Suppressor macrophage (primary cell): Measurements from ENCODE around the gene SLX4IP.
A peak's percentile ranks its signal among the peaks of the same experiment; 100 is the strongest.

ENCODE experiments used
- DNase-seq, 4 experiments: peaks; one replicate each; pipeline ENCODE4 v3.0.0-alpha.2; 2020 to 2022

SLX4IP gene

DNA sequence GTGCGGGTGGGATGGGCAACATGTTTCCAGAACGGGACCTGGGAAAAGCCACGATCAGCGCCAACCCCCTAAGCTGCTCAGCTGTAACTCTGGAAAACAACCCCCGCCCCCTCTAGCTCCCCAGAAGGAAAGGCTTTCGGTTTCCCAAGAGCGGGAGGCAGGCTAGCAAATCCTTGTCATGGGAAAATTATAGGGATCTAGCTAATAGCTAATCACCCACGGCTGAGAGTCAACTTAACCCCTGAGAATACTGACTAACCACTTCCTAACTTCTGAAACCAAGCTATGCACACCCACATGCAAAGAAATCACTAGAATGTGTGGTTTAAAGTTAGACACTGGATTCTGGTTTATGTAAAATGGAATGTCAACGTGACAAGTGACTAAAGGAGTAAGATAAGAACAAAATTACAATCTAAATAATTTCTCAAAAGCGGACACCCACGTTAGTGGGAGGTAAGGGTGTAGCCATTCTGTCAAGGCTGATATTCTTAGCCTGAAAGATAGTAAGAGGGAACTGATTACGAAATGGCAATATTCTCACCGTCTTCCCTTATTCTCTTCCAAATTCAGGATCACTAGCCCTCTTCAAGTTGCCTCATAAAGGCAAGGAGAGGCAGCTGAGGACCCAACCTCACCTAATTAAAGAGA, 218.6 kb downstream of the SLX4IP start:
- peak in 2 of 4 experiments; percentile 11 to 17 for DNase-seq

GRCh38 chr20:10654250-10654610, 219.1 kb downstream of the SLX4IP start:
- no peak for DNase-seq

DNA sequence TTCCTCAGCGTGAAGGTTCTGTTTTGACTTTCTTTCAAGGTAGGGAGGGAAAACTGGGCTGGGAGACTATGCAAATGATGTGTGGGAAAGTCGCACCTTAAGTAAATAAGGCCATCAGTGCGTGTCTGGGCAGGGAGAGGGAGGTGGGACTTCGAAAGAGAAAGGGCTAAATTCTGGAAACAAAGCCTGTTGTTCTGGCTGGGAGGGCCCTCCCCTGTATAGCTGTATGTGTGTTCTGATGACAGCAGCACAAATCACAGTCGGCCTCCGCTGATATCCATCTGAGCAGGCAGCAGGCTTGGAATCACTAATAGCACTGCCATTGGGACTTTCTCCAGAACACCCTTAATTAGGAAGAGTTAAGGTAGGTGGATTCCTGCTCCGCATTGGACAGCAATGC, 219.5 kb downstream of the SLX4IP start:
- no peak for DNase-seq

DNA sequence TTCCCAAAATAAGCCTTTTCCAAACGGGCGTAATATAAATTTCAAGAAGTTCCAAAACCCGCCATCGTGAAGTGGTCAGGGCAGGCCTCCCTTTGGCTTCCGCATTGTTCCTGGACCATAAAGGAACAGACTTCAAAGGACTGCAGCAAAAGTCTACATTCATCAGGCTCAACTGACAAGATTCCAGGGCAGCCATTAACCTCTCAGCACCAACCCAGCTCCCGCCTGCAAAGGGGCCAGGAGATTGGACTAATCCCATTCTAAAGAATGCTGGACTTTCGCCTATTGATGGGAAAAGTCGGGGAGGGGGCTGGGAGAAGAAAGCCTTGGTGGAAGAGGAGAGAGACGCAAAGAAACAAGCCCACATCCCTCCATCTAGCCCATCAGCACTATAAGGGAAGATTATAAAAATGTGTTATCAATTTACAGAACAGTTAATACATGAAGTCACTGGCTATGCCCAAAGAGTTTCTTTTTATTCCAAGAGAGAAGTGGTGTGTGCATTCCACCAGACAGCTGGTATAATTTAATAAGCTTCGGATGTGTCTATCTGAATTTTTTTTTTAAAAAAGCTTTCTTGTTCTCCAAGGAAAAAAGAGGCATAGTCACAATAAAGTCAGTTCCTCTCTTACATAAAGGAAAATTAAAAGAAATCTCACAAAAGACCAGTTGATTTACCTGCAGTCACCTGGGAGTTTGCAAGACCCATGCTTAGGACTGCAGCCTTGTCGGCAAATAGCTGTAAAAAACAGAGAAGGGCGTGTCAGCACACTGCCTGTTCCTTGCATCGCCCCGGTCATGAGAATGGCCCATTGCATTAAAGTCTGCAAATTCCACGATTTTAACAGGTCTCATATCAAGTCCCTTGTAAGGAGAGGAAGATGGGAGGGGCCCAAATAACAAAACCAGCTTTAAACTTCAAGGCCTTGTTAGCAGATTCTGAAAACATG, 220.9 kb downstream of the SLX4IP start:
- no peak for DNase-seq

DNA sequence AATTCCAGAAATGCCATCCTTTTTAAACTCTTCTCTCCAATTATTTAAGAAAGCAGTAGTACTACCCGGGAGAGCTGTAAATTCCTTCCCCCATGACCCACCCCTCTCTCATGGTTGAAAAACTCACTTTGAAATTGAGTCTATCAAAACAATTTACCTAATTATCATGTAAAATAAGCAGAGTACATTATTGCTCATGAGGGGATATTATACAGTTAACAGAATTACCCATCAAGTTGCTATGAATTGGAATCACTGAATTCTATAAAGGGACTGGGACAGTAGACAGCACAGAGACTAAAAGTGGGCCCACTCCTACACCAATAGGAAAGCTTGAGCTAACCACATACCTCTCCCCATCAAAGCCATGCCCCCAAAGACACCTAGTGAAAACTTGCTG, 222.3 kb downstream of the SLX4IP start:
- DNase-seq, result no peak

GRCh38 chr20:10658051-10658823, 223.1 kb downstream of the SLX4IP start:
- DNase-seq, result no peak

DNA sequence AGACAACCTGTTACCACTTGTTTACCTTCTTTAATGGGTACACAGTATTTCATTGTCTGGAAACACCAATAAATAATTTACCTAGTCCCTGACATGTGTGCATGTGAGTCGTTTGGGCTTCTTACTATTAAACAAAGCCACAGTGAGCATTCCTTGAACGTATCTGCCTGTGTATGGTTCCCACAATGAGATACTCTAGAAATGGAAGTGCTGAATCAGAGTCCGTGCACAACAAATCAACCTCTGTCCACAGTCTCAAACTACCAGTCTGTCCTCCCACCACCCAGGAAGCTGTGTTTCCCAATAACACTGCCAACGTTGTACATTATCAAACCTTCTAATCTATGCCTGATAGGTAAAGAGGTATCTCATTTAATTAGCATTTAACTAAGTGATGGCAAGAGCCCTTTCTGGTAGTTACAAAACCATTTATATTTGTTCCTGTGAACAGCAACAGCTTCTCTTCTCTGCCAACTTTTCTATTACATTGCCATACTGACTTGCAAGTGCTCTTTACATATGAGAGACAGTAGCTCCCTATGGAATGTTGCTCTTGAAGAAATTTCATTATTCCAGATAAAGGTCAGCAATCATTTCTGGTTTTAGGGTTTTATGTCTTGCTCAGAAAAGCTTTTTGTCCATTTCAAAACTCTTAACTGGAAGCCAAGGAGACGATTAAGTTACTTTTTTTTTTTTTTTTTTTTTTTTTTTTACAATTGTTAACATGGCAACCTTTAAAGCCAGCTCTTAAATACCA, 223.9 kb downstream of the SLX4IP start:
- no peak for DNase-seq

DNA sequence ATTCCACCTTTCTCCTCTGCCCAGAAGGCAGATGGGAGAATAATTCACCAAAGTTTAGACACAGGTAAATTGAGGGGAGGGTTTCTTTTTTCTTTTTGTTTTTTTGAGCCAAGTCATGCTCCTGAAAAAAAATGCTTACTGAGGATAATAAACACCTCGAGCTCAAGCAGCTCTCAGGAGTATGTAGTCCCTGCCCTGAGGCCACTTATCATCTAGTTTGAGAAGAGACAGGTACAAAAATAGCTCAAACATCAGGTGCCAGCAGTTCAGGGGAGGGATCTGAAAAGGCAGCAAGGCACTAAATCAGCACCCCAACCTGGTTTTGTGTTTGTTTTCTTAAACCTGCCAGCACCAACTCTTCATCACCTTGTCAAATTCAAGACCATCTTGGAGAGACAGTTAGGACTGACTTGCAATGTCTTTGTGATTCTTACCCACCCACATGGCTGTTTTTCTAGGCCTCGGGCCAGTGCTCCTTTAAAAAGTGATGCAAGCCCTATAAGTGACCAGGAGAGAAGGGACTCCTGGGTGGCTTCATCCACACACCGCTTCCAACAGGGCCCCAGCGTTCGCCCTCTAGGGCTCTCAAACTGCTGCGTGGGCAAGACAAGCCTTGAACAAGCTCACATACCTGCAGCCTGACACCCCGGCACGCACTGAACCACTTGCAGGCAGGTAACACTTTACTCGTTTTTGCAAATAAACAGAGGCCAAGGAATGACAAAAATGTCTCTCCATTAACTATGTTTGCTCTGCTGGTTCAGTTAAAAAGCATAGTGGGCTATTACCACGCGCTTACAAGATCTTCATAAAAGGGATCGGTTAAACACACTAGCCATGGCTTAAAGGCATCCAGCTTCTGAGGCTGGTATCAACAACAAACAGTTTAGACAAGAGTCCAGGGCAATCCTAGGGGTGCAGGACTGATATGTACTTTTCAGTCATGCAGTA, 224.8 kb downstream of the SLX4IP start:
- DNase-seq, result no peak

- no peak for DNase-seq
These were observed 225.6 kb downstream of the SLX4IP start for GRCh38 chr20:10660661-10661060.

DNA sequence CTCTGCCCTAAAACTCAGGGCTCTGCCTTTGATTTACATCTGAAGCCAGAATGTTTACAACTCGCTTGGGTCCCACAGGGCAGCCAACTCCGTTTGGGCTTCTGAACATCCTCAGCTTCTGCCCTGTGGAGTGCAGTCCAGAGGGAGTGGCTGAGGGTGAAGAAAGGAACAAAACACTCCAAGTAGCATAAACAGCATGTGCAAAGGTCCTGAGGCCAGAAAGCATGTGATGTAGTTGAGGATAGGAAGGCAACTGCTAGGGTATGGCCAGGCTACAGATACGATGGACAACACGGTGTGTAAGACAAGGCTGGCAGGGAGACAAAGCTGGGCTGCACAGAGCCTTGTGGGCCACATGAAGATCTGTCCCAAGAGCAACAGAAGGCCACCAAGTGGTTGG, 226.2 kb downstream of the SLX4IP start:
- DNase-seq, result no peak

- no peak for DNase-seq
These were observed 227.0 kb downstream of the SLX4IP start for GRCh38 chr20:10662151-10662550.

GRCh38 chr20:10662661-10663458, 227.8 kb downstream of the SLX4IP start:
- peak; percentile 69 to 87 (median 76) for DNase-seq

DNA sequence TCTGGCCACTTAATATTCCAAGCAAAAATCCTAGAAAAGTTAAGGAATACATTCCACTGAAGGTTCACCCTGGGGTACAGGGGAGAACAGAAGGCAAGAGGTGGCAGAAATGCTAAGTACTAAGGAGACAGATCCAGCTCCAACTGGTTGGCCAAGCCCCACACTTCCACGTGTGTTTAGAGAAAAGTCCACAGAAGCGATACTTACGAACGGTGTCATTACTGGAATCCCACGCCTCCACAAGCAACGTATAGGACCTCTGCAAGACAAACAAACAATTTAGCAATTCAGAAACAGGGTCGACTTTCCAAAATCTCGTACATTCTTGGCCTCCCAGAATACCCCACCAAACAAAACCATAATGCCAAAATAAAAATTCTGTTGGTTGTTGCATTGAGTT, 228.7 kb downstream of the SLX4IP start:
- no peak for DNase-seq

- no peak for DNase-seq
These were observed 230.0 kb downstream of the SLX4IP start for GRCh38 chr20:10665027-10665561.

GRCh38 chr20:10665791-10666190, 230.7 kb downstream of the SLX4IP start:
- no peak for DNase-seq

DNA sequence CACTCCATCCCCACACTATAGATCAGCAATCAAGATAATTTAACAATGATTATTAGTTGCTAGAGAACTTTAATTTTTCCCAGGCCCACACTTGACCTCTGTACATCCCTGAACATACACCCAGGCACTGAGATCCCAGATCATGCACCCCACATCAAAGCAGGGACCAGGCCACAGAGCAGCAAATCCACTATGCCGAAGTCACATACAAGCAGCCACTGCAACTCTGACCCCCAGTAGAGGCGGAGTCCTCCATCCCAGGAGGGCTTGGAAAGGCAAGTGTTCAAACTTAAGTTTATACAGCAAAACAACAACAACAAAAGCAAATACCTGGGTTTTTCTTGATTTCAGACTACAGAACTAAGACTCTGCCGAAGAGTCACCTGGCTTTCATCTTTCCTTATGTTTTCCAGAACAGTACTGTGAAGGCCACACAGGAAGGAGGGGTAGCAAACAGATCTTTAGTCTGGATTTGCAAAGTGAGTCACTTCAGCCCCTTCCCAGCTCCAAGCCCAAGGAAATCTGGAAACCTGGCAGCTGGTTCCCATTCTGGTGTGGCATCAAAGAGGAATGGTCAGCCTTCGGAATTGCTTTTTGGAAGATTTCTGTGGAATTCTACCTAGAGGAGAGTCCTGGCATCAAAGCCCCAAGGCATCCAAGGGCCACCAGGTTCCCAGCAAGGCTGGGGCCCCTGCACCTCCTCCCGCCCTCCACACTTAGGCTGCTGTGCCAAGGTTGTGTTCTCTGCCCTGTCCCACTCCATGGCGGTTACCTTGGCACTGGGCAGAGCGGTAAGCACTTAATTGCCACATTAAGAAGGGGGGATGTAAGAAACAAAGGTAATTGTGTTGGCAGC, 231.3 kb downstream of the SLX4IP start:
- no peak for DNase-seq

DNA sequence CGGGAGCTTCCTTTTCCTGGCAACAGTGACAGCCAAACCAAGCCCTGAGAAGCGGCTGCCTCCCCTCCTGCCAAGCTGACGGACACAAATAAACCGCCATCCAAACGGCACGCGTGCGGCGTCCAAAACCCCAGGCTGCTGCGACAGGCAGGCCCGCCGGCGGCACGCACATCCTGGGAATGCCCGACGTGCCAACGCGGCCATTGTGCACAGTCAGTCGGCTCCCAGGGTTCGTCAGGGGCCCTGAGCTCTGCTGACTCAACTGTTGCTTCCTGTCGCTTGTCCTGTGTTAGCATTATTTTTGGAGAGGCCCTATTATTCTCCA, 231.9 kb downstream of the SLX4IP start:
- no peak for DNase-seq

GRCh38 chr20:10667560-10668167, 232.6 kb downstream of the SLX4IP start:
- no peak for DNase-seq
